HT-29 (cell line): ENCODE results near the gene RPA3. TPM values are rescaled to one million over a fixed set of nuclear protein-coding genes. Genes with fewer than 3 reads are reported as not detected.
"Not testable (repeated sequence)": the region's sequence is repeated elsewhere in the genome, so short reads cannot be mapped to it uniquely, and the experiment has no call there.

ENCODE experiments used
- DNase-seq: peaks from one replicate; pipeline ENCODE4 v3.0.0-alpha.2; 2015; ENCODE audit warnings: low spot score
- total RNA-seq: library from RNA; depleted of rRNA; stranded (reverse); fragments of >200 nt; shearing (Covaris generic); gene quantifications from 2 replicates; pipeline ENCODE4 v1.2.3, GENCODE V29; 2014

RPA3 gene
- total RNA-seq, 1 experiment from 2014 or later, result 21.1 TPM

DNA sequence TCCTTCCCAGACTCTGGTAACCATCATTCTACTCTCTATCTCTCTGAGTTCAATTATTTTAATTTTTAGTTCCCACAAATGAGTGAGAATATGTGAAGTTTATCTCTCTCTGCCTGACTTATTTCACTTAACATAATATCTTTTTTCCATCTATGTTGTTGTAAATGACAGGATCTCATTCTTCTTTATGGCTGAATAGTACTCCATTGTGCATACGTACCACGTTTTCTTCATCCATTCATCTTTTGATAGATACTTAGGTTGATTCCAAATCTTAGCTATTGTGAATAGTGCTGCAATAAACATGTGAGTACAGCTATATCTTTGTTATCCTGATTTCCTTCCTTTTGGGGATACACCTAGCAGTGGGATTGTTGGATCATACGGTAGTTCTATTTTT lies 23.9 kb downstream of the RPA3 start:
- no peak for DNase-seq

DNA sequence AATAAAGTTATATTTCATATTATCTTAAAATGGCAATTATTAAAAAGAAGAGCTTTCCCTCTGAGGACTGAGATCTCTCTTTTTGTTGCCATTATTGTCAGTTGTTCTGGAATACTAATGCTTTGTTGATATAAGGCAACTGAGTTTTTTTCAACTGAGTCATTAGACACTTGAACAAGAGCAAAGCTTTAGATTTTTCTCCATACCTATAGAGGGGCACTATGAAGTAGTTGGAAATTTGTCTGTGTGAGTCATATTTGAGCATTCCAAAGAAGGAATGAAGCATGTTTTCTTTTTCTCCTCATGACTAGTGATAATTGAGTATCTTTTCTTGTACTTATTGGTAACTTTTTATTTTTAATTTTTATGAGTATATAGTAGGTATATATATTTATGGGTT lies 24.5 kb downstream of the RPA3 start:
- no peak for DNase-seq

DNA sequence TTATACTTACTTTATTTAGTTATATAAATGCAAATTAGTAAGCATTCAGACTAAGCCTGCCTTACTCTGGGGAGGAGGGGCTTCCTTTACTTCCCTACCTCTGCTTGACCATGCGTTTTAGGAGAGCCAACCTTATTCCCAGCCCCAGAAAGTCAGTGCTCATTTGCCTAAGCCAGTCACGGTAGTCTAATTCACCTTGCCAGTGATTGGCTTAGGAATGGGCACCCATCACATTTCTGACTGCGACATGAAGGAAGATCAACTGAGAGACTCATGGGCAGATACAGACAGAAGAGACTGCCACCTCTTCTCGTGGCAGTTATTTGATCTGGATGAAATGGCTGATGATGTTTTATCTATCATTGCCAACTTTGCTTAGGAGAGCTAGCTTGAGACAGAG lies 29.5 kb downstream of the RPA3 start:
- DNase-seq, result no peak

DNA sequence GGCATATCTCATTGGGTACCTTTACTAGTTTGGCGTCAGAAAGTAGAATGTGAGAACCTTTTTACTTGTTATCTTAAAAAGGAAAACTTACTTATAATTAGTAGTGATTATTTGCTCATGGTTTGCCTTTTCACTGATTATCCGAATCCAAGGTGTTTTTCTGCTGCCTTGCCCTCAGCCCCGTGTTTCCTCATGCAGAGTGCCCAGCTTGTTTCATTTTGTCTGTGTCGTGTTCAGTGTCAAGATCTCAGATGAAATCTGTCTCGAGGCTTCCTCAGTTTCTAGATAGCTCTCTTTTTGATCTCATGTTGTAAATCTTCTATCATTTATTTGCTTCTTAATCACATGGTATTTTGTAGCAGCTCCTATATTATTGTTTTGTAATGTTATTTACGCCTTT lies 30.1 kb downstream of the RPA3 start:
- DNase-seq, result no peak

DNA sequence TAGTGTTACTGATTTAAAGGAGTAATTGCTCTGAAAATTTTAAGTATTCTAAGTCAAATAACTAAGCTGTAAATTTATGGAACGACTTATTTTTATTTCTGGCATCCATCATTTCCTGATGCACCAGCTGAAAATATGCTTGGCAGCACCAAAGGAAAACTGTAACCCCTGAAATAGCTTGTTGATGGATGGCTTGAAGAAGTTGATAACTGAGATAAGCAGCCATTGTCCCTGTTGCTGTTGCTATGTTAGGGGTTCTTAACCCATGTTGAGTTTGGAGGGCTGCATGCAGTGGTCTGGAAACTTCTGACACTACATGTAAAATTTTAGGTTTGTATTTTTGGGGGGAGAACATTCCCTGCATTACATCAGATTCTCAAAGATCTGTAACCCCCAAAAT lies 30.6 kb downstream of the RPA3 start:
- DNase-seq, result no peak

DNA sequence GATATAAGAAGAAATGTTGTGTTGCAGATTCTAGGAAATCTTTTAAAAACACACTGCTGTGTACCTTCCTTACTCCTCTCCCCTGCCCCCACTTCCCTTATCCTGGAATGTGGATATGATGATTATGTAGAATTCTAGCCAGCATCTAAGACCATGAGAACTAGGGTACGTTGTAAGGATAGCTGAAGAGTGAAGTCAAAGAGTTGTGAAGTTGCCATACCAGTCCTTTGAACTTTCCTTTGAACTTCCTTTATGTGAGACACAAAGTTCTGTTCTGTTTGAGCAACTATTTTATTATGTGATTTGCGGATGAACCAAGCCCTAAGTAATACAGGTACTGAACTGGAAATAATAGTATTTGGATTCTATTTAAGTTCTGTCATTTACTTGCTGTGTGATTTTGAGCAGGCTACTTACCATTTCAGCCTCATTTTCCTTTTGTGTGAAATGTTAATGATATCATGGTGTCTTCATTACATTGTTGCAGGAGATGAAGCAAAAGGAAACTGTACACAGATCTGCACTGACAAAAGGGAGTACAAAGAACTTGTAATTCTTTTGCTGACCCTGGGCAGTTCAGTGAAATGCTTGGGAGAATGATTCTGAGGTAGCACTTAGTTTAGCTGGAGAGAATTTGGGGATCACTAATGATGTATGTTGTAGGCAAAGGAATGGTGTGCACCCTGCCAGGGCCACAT lies 31.4 kb downstream of the RPA3 start:
- DNase-seq, result no peak

DNA sequence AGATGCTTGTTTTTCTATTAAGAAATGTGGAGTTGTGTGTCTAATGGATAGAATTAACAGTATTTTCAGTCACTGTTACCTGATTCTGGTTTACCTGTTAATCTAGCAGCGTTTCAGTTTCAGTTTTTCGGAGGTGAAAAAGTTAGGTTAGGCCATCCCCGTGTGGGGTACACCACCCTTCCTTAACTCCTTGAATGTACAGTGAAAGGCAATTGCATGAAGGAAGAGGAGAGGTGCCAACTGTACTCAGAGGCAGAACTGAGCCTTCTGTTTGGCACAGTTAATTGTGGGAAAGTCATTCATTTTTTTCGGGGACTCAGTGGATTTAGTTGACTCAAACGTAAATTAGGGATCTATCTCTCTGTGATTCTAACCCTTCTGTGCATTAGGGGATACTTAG lies 35.5 kb downstream of the RPA3 start:
- no peak for DNase-seq

DNA sequence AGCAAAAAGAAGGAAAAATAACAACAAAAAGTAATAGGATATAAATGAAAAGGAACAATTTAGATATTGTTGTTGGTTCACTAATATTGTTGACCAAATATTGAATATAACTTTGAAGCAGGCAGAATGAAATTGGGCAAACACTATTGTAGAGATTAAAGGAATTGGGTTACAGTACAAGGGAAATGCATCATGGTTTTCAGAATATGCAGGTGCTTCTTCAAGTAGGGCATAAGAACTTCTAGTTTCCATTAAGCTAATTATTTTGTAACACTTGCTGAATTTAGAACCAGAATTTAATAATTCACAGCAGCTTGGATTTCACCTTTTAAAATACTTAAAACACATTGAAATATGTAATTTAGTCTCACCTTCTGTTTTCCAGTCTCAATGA lies 36.5 kb downstream of the RPA3 start:
- no peak for DNase-seq

DNA sequence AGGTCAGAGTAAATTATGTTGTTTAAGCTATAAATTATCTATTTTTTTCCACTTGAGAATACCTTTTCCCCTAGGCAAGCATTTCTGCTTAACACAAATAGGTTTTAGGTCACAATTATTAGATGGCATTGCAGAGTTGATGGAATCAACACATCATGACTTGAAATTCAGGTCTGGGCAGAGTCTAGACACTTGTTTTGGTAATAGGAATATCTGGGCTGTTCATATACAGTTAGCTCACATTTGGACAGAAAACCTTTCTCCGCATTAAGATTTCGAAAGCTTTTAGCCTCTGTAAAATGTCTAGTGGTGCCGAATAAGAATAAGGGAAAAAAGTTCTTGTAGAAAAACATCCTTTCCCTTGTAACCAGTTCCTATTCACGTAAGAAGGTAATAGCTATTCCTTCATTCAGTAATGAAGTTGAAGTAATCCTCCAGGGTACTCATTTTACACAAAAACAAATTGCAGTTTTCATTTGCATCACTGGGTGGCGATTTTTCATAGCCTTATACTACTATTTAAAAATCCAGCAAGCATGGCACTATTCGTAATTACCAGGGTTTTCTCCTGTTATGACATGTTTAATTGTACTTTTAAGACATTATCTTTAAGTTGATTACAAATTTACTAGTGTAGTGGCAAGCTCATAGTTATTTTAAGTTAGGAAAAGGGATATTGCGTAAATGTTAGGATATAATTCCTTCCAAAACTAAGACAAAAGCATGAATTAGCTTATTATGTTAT lies 37.0 kb downstream of the RPA3 start:
- DNase-seq, result peak; percentile 84

DNA sequence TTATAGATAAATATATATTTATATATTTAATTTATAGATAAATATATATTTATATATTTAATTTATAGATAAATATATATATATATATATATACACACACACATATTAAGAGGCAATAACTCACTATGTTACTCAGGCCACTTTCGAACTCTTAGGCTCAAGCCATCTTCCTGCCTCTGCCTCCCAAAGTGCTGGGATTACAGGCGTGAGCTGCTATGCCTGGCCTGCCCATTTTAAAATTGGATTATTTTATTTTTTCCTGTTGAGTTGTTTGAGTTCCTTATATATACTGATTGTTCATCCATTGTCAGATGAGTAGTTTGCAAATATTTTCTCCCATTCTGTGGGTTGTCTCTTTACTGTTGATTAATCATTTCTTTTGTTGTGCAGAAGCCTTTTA lies 38.8 kb downstream of the RPA3 start:
- DNase-seq, result not testable (repeated sequence)

DNA sequence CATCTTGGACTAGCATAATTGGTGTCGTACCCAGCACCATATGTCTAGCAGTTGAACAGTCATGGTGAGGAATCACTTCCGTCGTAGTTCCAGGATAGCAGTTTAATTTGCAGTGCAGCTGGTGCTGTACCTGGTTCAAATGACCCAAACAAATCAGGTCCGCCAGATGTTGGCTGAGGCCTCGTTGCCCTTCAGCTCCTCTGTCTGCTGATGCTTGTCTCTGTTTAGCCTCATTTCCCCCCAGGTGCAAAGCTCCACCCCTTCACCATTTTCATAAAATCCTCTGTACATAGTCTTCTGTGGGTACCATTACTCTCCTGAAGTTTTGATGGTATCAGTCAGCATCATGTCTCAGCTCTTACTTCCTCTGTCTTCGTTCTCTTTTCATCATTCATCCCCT lies 42.7 kb downstream of the RPA3 start:
- DNase-seq, result no peak

DNA sequence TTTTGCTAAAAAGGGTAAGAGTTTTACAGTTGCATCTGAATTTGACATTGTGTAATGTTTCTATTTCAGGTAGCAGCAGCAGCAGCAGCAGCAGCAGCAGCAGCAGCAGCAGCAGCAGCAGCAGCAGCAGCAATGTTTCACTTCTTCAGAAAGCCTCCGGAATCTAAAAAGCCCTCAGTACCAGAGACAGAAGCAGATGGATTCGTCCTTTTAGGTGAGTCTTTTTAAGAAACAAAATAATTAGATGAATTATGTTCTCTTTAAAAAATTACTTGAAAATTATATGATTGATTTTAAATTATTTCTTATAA lies 45.2 kb downstream of the RPA3 start:
- no peak for DNase-seq

DNA sequence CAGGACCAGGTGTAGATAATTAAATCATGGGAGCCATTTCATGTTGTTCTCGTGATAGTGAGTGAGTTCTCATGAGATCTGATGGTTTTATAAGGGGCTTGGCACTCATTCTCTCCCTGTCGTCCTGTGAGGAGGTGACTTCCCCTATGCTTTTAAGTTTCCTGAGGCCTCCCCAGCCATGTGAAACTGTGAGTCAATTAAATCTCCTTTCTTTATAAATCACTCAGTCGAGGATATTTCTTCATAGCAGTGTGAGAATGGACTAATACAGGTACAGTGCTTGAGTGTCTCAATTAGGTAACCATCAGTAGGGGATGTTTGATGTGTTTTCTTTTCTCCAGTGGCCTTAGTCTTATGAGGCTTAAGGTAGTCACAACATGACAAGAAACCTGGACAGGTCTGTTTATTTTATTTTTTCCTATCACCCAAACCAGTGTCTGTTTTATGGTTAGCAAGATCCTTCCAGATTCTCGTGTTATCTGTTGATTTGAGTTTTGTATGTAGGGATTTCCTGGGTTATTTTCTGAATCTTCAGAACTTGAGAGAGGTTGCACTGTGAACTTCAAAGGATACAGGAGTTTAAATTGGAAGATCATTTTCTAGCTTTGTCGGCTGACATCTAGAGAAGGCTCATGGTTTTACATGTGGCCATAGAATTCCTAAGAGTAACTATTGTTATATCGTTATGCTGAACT lies 45.7 kb downstream of the RPA3 start:
- no peak for DNase-seq

DNA sequence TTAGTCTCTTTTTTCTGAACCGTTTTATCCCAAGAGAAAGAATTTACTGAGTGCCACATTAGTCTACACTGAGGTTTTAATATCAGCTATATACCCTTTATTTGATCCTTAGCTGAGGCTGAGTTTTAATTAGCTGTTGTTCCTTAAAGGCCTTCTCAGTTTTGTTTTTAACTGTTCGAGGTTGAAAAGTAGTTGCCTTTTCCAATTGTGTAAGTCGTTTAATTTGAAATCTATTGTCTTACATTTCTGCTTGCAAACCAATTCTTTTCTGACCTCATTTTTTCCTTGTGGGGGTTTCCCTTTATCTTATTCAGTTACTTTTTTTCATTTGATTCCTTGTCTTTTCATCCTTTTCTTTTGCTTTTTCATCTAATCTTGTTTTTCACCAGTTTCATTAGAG lies 47.0 kb downstream of the RPA3 start:
- DNase-seq, result no peak

DNA sequence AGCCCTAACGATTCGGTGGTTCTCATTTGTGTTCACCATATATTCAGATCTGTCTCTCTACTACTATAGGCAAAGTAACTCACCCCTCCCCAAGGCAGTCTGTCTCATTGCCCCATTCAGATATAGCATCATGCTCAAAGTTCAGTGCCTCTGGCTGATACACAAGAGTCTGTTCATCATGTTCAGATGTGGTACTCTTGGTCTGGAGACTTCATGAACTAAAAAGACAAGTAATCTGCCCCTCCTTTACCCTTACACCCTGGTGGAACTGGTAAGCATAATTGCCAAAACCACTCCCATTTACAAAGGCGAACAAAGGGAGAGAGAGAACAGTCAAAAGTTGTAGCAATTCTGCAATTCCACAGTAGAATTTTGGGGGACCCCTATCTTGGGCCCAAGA lies 47.9 kb downstream of the RPA3 start:
- DNase-seq, result no peak

DNA sequence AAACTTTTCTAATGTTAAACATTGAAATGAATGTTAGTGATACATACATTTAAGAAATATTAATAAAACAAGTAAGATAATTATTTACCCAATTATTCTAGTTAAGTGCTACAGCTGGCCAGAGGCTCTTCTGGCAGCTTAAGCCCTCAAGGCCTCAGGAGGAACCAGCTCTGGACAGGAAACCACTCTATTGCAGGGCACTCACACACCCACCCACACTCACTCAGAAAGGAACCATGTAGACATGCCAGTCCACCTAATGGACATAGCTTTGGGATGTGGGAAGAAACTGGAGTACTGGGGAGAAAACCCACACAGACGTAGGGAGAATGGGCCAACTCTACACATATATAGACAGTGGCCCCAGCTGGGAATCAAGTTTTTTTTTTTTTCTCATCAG lies 49.7 kb downstream of the RPA3 start:
- DNase-seq, result no peak

DNA sequence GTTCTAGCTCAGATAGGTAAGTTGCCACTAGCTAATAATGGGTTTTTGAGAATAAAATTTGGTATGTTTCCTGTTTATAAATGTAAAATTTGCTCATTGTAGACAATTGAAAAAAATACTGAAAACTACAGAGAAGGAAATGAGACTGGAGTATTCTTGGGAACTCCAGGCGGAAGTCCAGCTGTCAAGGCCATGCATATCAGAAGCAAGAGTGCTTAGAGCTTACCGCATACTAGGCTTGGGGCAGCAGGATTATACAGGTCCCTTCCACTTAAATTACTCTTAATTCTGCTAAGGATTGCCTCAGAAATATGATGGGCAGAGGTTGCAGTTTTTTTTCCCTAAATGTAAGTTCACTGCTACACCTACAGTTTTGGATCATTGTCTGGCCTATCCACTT lies 51.2 kb downstream of the RPA3 start:
- no peak for DNase-seq

DNA sequence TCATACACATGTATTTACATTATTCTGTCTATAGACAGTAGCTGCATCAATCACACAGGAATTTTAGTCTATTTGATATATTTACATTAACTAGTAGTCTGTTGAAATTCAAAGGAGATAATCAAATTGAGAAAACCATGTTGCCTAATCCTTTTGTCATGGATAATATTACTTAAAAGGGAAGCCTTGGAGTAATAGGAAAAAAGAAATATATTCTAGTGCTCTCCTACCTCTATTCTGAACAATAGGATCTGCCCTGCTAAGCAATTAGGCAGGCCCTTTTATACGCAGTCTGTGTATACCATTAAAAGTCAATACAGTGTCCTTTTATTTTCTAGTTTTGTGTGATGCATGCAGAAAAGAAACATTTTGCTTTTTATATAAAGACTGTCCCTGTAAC lies 53.4 kb downstream of the RPA3 start:
- no peak for DNase-seq

DNA sequence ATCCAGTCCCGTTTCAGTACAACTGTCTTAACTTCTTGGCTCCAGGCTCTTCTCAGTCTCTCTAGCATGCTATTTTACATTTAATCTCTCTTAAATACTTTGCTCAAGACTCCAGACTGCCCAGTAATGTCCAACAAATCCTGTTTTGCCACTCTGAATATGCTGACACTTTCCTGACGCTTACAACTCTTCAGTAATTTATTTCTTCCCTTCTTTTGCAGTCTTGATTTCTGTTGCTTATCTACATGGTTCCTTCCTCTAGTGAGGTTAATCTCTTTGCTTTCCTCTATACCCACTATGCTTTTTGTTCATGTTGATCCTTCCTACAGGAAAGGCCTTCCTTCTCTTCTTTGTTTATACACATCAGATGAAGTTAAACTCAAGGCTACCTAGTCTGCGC lies 54.1 kb downstream of the RPA3 start:
- no peak for DNase-seq

DNA sequence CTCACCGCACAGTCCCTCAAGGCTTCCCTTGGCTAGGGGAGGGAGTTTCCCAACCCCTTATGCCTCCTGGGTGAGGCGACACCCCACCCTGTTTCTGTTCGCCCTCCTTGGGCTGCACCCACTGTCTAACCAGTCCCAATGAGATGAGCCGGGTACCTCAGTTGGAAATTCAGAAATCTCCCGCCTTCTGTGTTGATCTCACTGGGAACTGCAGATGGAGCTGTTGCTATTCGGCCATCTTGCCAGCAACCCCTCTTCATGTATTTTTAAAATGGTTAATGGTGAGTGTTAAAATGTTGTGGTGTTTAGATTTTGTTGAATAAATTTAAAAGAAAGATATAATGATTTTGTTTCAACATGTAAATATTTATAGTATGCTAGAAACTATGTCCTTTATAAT lies 55.9 kb downstream of the RPA3 start:
- peak; percentile 27 for DNase-seq

DNA sequence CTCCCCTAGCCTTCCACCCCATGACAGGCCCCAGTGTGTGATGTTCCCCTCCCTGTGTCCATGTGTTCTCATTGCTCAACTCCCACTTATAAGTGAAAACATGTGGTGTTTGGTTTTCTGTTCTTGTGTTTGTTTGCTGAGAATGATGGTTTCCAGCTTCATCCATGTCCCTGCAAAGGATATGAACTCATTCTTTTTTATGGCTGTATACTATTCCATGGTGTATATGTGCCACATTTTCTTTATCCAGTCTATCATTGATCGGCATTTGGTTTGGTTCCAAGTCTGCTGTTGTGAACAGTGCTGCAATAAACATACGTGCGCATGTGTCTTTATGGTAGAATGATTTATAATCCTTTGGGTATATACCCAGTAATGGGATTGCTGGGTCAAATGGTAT lies 61.9 kb downstream of the RPA3 start:
- not testable (repeated sequence) for DNase-seq

DNA sequence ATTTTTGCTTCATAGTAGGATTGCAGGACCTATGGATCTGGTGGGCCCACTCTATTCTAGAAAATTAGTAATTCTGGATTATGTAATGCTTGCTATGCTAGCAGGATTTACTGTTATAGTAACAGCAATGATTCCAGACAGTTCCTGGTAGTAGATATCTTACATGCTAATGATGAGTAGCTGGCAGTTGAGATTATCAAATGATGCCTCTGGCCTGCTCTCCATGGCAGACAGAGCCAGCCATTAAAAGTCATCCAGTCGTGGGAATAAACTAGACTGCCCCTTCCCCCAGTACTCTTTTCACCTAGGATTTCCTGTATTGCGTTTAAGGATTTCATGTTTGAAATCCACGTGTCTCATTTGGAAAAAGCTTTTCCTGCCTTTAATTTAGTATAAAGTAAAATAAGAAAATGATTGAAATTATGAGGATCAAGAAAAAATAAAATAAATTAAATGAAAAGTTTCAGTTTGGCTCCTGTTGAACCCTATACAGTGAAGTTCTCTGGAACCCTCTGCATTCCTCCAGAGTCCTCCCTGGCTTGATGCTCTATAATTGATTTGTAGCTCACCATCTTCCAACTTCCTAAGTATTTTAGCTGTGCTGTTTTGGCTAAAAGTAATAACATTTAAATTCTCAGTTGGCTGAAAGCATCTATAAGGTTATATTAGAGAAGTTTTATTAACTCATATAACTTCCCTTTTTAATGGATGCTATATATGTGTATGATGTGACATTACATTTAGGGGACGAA lies 63.3 kb downstream of the RPA3 start:
- no peak for DNase-seq
